ENCODE measurements around the gene CCND1. TPM values are rescaled to one million over a fixed set of nuclear protein-coding genes. Genes with fewer than 3 reads are reported as not detected.

The CCND1 gene
- polyA plus RNA-seq, 1 experiment = 307 TPM

GRCh38 chr11:69630424-69630823, 10.5 kb upstream of the CCND1 start:
- TF ChIP-seq, protein P1, sequence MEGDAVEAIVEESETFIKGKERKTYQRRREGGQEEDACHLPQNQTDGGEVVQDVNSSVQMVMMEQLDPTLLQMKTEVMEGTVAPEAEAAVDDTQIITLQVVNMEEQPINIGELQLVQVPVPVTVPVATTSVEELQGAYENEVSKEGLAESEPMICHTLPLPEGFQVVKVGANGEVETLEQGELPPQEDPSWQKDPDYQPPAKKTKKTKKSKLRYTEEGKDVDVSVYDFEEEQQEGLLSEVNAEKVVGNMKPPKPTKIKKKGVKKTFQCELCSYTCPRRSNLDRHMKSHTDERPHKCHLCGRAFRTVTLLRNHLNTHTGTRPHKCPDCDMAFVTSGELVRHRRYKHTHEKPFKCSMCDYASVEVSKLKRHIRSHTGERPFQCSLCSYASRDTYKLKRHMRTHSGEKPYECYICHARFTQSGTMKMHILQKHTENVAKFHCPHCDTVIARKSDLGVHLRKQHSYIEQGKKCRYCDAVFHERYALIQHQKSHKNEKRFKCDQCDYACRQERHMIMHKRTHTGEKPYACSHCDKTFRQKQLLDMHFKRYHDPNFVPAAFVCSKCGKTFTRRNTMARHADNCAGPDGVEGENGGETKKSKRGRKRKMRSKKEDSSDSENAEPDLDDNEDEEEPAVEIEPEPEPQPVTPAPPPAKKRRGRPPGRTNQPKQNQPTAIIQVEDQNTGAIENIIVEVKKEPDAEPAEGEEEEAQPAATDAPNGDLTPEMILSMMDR (IDR thresholded peaks at IDR 0.05; ENCODE audit: insufficient read depth, low read depth, low read length) = no peak
- H3K4me3 ChIP-seq (ENCODE audit: low read depth, low read length) = no peak overlapping the region
- no peaks in the 10 kb centered on the region for H3K27me3 ChIP-seq (ENCODE audit: control insufficient read depth, insufficient read depth, low read length)
- DNase-seq (ENCODE audit: low read depth) = no peak
- CTCF ChIA-PET = no interaction called here
- no peaks in the 10 kb centered on the region for H3K36me3 ChIP-seq (ENCODE audit: control insufficient read depth, insufficient read depth, low read length)
- POLR2A ChIA-PET = no interaction called here

DNA sequence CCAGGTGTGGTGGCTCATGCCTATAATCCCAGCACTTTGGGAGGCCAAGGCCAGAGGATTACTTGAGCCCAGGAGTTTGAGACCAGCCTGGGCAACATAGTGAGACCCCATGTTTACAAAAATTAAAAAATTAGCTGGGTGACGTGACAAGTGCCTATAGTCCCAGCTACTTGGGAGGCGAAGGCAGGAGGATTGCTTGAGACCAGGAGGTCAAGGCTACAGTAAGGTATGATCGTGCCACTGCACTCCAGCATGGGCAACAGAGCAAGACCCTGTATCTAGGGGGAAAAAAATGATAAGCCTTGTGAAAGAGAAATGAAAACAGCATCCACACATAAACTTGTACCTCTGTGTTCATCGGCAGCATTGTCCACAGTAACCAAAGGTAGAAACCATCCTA, 8.1 kb upstream of the CCND1 start:
- Histone ChIP-seq H3K4me3 (ENCODE audit: low read depth, low read length) (no peak overlapping the region), H3K27me3 (ENCODE audit: control insufficient read depth, insufficient read depth, low read length) (no peaks in the 10 kb centered on the region), H3K36me3 (ENCODE audit: control insufficient read depth, insufficient read depth, low read length) (no peaks in the 10 kb centered on the region)
- CTCF ChIA-PET = no interaction called here
- POLR2A ChIA-PET = no interaction called here
- no peak for DNase-seq (ENCODE audit: low read depth)
- TF ChIP-seq, protein P1 (IDR thresholded peaks at IDR 0.05; ENCODE audit: insufficient read depth, low read depth, low read length) = no peak

GRCh38 chr11:69634069-69634468, 6.9 kb upstream of the CCND1 start:
- Histone ChIP-seq H3K27me3 (ENCODE audit: control insufficient read depth, insufficient read depth, low read length) (no peaks in the 10 kb centered on the region), H3K4me3 (ENCODE audit: low read depth, low read length) (no peak overlapping the region), H3K36me3 (ENCODE audit: control insufficient read depth, insufficient read depth, low read length) (no peaks in the 10 kb centered on the region)
- ChIA-PET CTCF (interaction anchor here (0.9 kb wide), 1 partner anchor 532 kb away, joined by 4 read pairs; no protein-coding TSS in a partner anchor), POLR2A (no interaction called here)
- DNase-seq (ENCODE audit: low read depth) = no peak
- TF ChIP-seq, protein P1 (IDR thresholded peaks at IDR 0.05; ENCODE audit: insufficient read depth, low read depth, low read length) = no peak

DNA sequence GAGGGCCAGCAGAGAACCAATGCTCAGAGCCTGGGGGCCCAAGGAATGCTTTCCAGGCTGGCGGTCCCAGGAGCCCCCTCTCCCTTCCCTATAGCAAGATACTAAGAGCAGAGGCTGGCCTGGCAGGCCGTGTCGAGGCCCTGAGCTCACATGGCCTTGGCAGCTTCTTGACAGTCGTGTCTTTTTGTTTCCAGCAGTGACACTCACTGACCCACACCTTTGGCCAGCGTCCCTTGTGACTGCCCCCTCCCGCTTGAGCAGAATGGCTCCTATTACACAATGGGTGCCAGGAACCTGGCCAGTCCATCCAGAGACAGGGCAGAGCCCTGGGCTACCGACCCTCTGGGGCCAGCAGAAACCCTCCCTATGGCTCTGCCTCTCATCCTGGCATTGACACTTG, 6.4 kb upstream of the CCND1 start:
- no peaks in the 10 kb centered on the region for H3K36me3 ChIP-seq (ENCODE audit: control insufficient read depth, insufficient read depth, low read length)
- no peak for DNase-seq (ENCODE audit: low read depth)
- ChIA-PET CTCF (interaction anchor here (0.9 kb wide), 1 partner anchor 533 kb away, joined by 4 read pairs; no protein-coding TSS in a partner anchor), POLR2A (no interaction called here)
- no peaks in the 10 kb centered on the region for H3K27me3 ChIP-seq (ENCODE audit: control insufficient read depth, insufficient read depth, low read length)
- no peak overlapping the region for H3K4me3 ChIP-seq (ENCODE audit: low read depth, low read length)
- TF ChIP-seq, protein P1 (IDR thresholded peaks at IDR 0.05; ENCODE audit: insufficient read depth, low read depth, low read length) = no peak

- Histone ChIP-seq H3K36me3 (ENCODE audit: control insufficient read depth, insufficient read depth, low read length) (no peaks in the 10 kb centered on the region), H3K4me3 (ENCODE audit: low read depth, low read length) (no peak overlapping the region), H3K27me3 (ENCODE audit: control insufficient read depth, insufficient read depth, low read length) (no peaks in the 10 kb centered on the region)
- TF ChIP-seq, protein P1 (IDR thresholded peaks at IDR 0.05; ENCODE audit: insufficient read depth, low read depth, low read length) = no peak
- POLR2A ChIA-PET = no interaction called here
- CTCF ChIA-PET = interaction anchor here (1.0 to 1.3 kb wide), 2 partner anchors 47 to 503 kb away, joined by 3 to 4 read pairs; no protein-coding TSS in a partner anchor
- DNase-seq (ENCODE audit: low read depth) = no peak
Measured at GRCh38 chr11:69635195-69635594, 5.8 kb upstream of the CCND1 start.
